ENCODE measurements around the gene NCOA4.
"Not testable (repeated sequence)": the region's sequence is repeated elsewhere in the genome, so short reads cannot be mapped to it uniquely, and the experiment has no call there.

DNA sequence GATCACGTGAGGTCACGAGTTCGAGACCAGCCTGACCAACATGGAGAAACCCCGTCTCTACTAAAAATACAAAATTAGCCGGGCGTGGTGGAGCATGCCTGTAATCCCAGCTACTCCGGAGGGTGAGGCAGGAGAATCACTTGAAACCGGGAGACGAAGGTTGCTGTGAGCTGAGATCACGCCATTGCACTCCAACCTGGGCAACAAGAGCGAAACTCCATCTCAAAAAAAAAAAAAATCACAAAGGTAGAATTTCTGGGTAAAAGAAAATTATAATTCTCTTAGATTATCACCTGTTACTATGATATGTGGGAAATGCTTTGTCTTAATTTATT, 19.0 kb upstream of the NCOA4 start:
- TF ChIP-seq, protein P1, sequence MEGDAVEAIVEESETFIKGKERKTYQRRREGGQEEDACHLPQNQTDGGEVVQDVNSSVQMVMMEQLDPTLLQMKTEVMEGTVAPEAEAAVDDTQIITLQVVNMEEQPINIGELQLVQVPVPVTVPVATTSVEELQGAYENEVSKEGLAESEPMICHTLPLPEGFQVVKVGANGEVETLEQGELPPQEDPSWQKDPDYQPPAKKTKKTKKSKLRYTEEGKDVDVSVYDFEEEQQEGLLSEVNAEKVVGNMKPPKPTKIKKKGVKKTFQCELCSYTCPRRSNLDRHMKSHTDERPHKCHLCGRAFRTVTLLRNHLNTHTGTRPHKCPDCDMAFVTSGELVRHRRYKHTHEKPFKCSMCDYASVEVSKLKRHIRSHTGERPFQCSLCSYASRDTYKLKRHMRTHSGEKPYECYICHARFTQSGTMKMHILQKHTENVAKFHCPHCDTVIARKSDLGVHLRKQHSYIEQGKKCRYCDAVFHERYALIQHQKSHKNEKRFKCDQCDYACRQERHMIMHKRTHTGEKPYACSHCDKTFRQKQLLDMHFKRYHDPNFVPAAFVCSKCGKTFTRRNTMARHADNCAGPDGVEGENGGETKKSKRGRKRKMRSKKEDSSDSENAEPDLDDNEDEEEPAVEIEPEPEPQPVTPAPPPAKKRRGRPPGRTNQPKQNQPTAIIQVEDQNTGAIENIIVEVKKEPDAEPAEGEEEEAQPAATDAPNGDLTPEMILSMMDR (IDR thresholded peaks at IDR 0.05 in 2 of 3, conservative IDR thresholded peaks at IDR 0.05 in 1 of 3; ENCODE audit: borderline replicate concordance in 1 of 3, insufficient read depth in 1 of 3, low read depth in 2 of 3, low read length in 2 of 3), result not testable (repeated sequence)
- not testable (repeated sequence) for TF ChIP-seq POLR2A (IDR thresholded peaks at IDR 0.05; ENCODE audit: borderline replicate concordance, extremely low read depth, insufficient read depth, insufficient read length); ZBTB33 (IDR thresholded peaks at IDR 0.05; ENCODE audit: extremely low read depth, insufficient replicate concordance, low read length); ELF1 (IDR thresholded peaks at IDR 0.05; ENCODE audit: borderline replicate concordance, low read depth); ZNF274 (IDR thresholded peaks at IDR 0.05; ENCODE audit: low read depth, low read length); EZH2 (IDR thresholded peaks at IDR 0.05); YY1 (IDR thresholded peaks at IDR 0.05; ENCODE audit: extremely low read depth, insufficient replicate concordance, low read depth, low read length); REST (IDR thresholded peaks at IDR 0.05; ENCODE audit: low read depth); FOSL1 (IDR thresholded peaks at IDR 0.05; ENCODE audit: low read depth); TCF7L2 (IDR thresholded peaks at IDR 0.05; ENCODE audit: borderline replicate concordance, extremely low read depth, insufficient read depth, insufficient read length)

Data from HCT116 (cell line).